ENCODE measurements around the gene SLC26A6.

DNA sequence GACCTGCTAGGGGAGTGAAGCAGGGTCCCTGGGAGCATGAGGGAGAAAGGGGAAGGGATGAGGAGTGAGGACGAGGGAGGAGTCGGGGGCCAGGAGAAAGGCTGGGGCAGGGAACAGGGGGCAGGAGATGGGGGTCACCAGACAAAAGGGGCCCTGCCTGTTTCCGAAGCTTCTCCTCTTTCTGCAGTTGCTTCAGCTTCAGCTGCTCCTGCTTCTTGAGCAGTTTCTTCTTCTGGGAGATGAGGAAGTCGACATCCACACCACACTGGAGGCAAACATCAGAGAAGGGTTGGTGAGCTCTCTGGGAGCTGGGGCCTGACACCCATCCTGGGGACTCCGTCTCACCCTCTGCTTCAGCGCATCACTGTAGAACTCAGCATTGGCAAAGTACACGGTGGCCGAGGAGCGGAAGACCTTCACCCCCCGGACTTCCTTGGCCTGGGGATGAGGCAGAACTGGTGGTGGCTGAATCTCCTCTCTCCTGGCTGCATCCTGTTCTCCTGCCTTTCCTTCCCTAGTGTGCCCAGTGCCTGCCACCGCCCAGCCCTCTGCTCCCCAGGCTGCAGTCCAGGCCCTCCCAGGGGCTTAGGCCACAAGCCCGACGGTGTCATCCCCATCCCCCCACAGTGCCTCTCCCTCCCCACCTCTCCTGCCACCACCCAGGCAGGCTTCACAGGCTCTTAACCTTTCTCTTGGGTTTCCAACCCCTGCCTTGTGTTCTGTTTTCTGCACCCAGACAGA lies 6.8 kb downstream of the SLC26A6 start:
- TF ChIP-seq CTCF (IDR thresholded peaks at IDR 0.05) (no peak), POLR2A (IDR thresholded peaks at IDR 0.05) (no peak)
